ENCODE measurements around the gene EP400.
"Not testable (repeated sequence)": the region's sequence is repeated elsewhere in the genome, so short reads cannot be mapped to it uniquely, and the experiment has no call there.

The EP400 gene

GRCh38 chr12:131962069-131962468, 12.3 kb downstream of the EP400 start:
- no peak for TF ChIP-seq POLR2AphosphoS5 (IDR thresholded peaks at IDR 0.05; ENCODE audit: low read depth, low read length)
- TF ChIP-seq TAF1 (IDR thresholded peaks at IDR 0.05; ENCODE audit: borderline replicate concordance, low read depth, low read length) = no peak
- no peak for TF ChIP-seq POLR2A (IDR thresholded peaks at IDR 0.05; ENCODE audit: low read depth, low read length)
- FAIRE-seq = no peak

GRCh38 chr12:131963381-131963780, 13.6 kb downstream of the EP400 start:
- no peak for FAIRE-seq
- TF ChIP-seq POLR2A (IDR thresholded peaks at IDR 0.05; ENCODE audit: low read depth, low read length) (no peak), TAF1 (IDR thresholded peaks at IDR 0.05; ENCODE audit: borderline replicate concordance, low read depth, low read length) (no peak), POLR2AphosphoS5 (IDR thresholded peaks at IDR 0.05; ENCODE audit: low read depth, low read length) (no peak)
- no peak for DNase-seq (ENCODE audit: insufficient read length)

More at GRCh38 chr12:131962069-131962468, 12.3 kb downstream of the EP400 start:
- no peak for DNase-seq (ENCODE audit: insufficient read length)

- FAIRE-seq (no peak), DNase-seq (ENCODE audit: insufficient read length) (no peak)
- no peak for TF ChIP-seq TAF1 (IDR thresholded peaks at IDR 0.05; ENCODE audit: borderline replicate concordance, low read depth, low read length)
- TF ChIP-seq POLR2AphosphoS5 (IDR thresholded peaks at IDR 0.05; ENCODE audit: low read depth, low read length) = no peak
- TF ChIP-seq POLR2A (IDR thresholded peaks at IDR 0.05; ENCODE audit: low read depth, low read length) = no peak
These were observed 15.3 kb downstream of the EP400 start for GRCh38 chr12:131965073-131965472.

- no peak for TF ChIP-seq POLR2AphosphoS5 (IDR thresholded peaks at IDR 0.05; ENCODE audit: low read depth, low read length)
- TF ChIP-seq POLR2A (IDR thresholded peaks at IDR 0.05; ENCODE audit: low read depth, low read length) = no peak
- TF ChIP-seq TAF1 (IDR thresholded peaks at IDR 0.05; ENCODE audit: borderline replicate concordance, low read depth, low read length) = no peak
- DNase-seq (ENCODE audit: insufficient read length) (no peak), FAIRE-seq (no peak)
These were observed 21.5 kb downstream of the EP400 start for GRCh38 chr12:131971226-131971625.

GRCh38 chr12:131975228-131975627, 25.5 kb downstream of the EP400 start:
- no peak for FAIRE-seq
- no peak for DNase-seq (ENCODE audit: insufficient read length)

GRCh38 chr12:131979606-131980005, 29.9 kb downstream of the EP400 start:
- FAIRE-seq (no peak), DNase-seq (ENCODE audit: insufficient read length) (no peak)
- TF ChIP-seq POLR2AphosphoS5 (IDR thresholded peaks at IDR 0.05; ENCODE audit: low read depth, low read length) (no peak), TAF1 (IDR thresholded peaks at IDR 0.05; ENCODE audit: borderline replicate concordance, low read depth, low read length) (no peak), POLR2A (IDR thresholded peaks at IDR 0.05; ENCODE audit: low read depth, low read length) (no peak)

More at GRCh38 chr12:131975228-131975627, 25.5 kb downstream of the EP400 start:
- TF ChIP-seq POLR2AphosphoS5 (IDR thresholded peaks at IDR 0.05; ENCODE audit: low read depth, low read length) (no peak), TAF1 (IDR thresholded peaks at IDR 0.05; ENCODE audit: borderline replicate concordance, low read depth, low read length) (no peak), POLR2A (IDR thresholded peaks at IDR 0.05; ENCODE audit: low read depth, low read length) (no peak)

GRCh38 chr12:131980263-131980662, 30.5 kb downstream of the EP400 start:
- TF ChIP-seq TAF1 (IDR thresholded peaks at IDR 0.05; ENCODE audit: borderline replicate concordance, low read depth, low read length) (no peak), POLR2AphosphoS5 (IDR thresholded peaks at IDR 0.05; ENCODE audit: low read depth, low read length) (no peak), POLR2A (IDR thresholded peaks at IDR 0.05; ENCODE audit: low read depth, low read length) (no peak)
- DNase-seq (ENCODE audit: insufficient read length) = no peak

GRCh38 chr12:131981388-131981787, 31.6 kb downstream of the EP400 start:
- DNase-seq (ENCODE audit: insufficient read length) (no peak), FAIRE-seq (no peak)
- TF ChIP-seq POLR2AphosphoS5 (IDR thresholded peaks at IDR 0.05; ENCODE audit: low read depth, low read length) (no peak), POLR2A (IDR thresholded peaks at IDR 0.05; ENCODE audit: low read depth, low read length) (no peak), TAF1 (IDR thresholded peaks at IDR 0.05; ENCODE audit: borderline replicate concordance, low read depth, low read length) (no peak)

More at GRCh38 chr12:131980263-131980662, 30.5 kb downstream of the EP400 start:
- no peak for FAIRE-seq

- TF ChIP-seq POLR2A (IDR thresholded peaks at IDR 0.05; ENCODE audit: low read depth, low read length) (no peak), POLR2AphosphoS5 (IDR thresholded peaks at IDR 0.05; ENCODE audit: low read depth, low read length) (no peak), TAF1 (IDR thresholded peaks at IDR 0.05; ENCODE audit: borderline replicate concordance, low read depth, low read length) (no peak)
- FAIRE-seq (no peak), DNase-seq (ENCODE audit: insufficient read length) (no peak)
These were observed 32.3 kb downstream of the EP400 start for GRCh38 chr12:131982041-131982440.

GRCh38 chr12:131983026-131983425, 33.3 kb downstream of the EP400 start:
- no peak for DNase-seq (ENCODE audit: insufficient read length)
- TF ChIP-seq POLR2A (IDR thresholded peaks at IDR 0.05; ENCODE audit: low read depth, low read length) (no peak), TAF1 (IDR thresholded peaks at IDR 0.05; ENCODE audit: borderline replicate concordance, low read depth, low read length) (no peak), POLR2AphosphoS5 (IDR thresholded peaks at IDR 0.05; ENCODE audit: low read depth, low read length) (no peak)
- FAIRE-seq = no peak

- TF ChIP-seq TAF1 (IDR thresholded peaks at IDR 0.05; ENCODE audit: borderline replicate concordance, low read depth, low read length) = no peak
- TF ChIP-seq POLR2AphosphoS5 (IDR thresholded peaks at IDR 0.05; ENCODE audit: low read depth, low read length) = no peak
- no peak for TF ChIP-seq POLR2A (IDR thresholded peaks at IDR 0.05; ENCODE audit: low read depth, low read length)
- FAIRE-seq = no peak
These were observed 33.8 kb downstream of the EP400 start for GRCh38 chr12:131983554-131983953.

GRCh38 chr12:131984334-131984733, 34.6 kb downstream of the EP400 start:
- DNase-seq (ENCODE audit: insufficient read length) = no peak
- FAIRE-seq = no peak
- TF ChIP-seq POLR2A (IDR thresholded peaks at IDR 0.05; ENCODE audit: low read depth, low read length) (no peak), POLR2AphosphoS5 (IDR thresholded peaks at IDR 0.05; ENCODE audit: low read depth, low read length) (no peak), TAF1 (IDR thresholded peaks at IDR 0.05; ENCODE audit: borderline replicate concordance, low read depth, low read length) (no peak)

More at GRCh38 chr12:131983554-131983953, 33.8 kb downstream of the EP400 start:
- no peak for DNase-seq (ENCODE audit: insufficient read length)

GRCh38 chr12:131985510-131985875, 35.8 kb downstream of the EP400 start:
- DNase-seq (ENCODE audit: insufficient read length); FAIRE-seq: not testable (repeated sequence)
